Epithelial cell of esophagus (primary cell): ENCODE measurements around the gene EIF2AK2.
A peak's percentile ranks its signal among the peaks of the same experiment; 100 is the strongest.
"Not testable (repeated sequence)": the region's sequence is repeated elsewhere in the genome, so short reads cannot be mapped to it uniquely, and the experiment has no call there.

Experiments used
- DNase-seq: peaks from one replicate; pipeline ENCODE4 v3.0.0; 2010; ENCODE audit warnings: low read depth
- H3K4me3 ChIP-seq: 2 replicates; pipeline ENCODE4 v1.5.1; 2011; ENCODE audit warnings: mild to moderate bottlenecking, low read length, control low read depth
- CTCF ChIP-seq: IDR thresholded peaks from 2 replicates; pipeline ENCODE4 v1.5.1; 2011; ENCODE audit warnings: low read depth, mild to moderate bottlenecking, low read length, control low read depth, inconsistent platforms; ENCODE audit not compliant: insufficient read depth; ENCODE audit errors: missing control alignments

The EIF2AK2 gene

GRCh38 chr2:37196320-37197195 is 39.8 kb upstream of the EIF2AK2 start, which contains the start of gene CEBPZOS:
Gene CEBPZOS (plus strand): TSS chr2:37196496. CDS start chr2:37199705, 3,209 bp downstream.
- DNase-seq, result peak; percentile 85
- no peak for TF ChIP-seq CTCF
- H3K4me3 ChIP-seq, result peak within 1 kb of the TSS; percentile 82

DNA sequence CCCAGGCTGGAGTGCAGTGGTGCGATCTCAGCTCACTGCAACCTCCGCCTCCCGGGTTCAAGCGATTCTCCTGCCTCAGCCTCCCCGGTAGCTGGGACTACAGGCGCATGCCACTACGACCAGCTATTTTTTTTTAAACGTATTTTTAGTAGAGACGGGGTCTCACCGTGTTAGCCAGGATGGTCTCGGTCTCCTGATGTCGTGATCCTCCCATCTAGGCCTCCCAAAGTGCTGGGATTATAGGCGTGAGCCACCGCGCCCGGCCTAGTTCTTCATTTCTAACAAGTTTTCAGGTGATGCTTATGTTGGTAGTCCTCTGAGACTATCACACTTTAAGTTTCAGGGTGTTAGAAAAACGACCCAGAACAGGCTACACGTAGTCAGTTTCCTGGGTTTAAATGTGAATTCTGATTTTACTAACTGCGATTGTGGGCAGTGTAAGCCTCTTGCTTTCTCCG is 39.1 kb upstream of the EIF2AK2 start:
- H3K4me3 ChIP-seq, result peak overlapping the region; percentile 82
- DNase-seq, result not testable (repeated sequence)

- TF ChIP-seq CTCF, result no peak
- no peak for DNase-seq
- no peak overlapping the region for H3K4me3 ChIP-seq
Measured at GRCh38 chr2:37192551-37192950, 35.8 kb upstream of the EIF2AK2 start.

- no peak for TF ChIP-seq CTCF
- DNase-seq, result no peak
- no peak overlapping the region for H3K4me3 ChIP-seq
Measured at GRCh38 chr2:37191747-37192146, 35.0 kb upstream of the EIF2AK2 start.

DNA sequence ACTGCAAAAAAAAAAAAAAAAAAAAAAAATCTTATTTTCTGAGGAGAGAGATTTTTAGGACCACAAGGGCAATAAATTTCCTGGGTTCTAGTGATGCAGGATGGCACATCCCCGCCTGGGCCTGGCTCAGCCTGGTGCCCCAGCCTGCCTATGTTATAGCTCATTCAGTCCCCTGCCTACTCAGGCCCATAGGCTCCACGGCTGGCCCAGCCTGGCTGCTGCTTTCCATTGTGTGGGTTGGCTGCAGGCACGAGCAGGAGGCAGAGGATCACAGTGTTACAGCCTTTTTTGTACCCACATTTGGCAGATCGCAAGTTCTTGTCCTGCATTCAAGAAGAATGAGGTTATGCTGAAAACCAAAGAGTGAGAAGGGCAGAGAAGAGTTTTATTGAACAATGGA is 34.5 kb upstream of the EIF2AK2 start:
- DNase-seq, result no peak
- no peak for TF ChIP-seq CTCF
- no peak overlapping the region for H3K4me3 ChIP-seq

DNA sequence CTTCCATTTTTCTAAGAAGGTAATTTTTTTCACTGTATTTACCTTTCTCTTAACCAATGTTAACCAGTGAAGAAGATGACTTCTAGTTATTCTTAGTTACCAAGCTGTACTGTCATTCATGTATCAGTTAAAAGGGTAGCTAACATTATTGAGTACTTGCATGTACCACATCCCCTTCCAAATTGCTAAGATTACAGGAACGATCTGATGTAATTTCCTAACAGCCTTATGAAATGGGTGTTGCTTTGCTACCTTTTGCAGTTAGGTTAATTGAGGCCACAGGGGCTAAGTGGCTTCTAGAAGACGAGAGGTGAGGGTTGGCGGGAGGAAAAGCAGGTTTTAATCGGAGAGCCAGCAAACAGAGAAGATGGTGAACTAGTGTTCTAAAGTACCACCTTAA is 33.5 kb upstream of the EIF2AK2 start:
- H3K4me3 ChIP-seq, result no peak overlapping the region
- no peak for DNase-seq
- no peak for TF ChIP-seq CTCF

DNA sequence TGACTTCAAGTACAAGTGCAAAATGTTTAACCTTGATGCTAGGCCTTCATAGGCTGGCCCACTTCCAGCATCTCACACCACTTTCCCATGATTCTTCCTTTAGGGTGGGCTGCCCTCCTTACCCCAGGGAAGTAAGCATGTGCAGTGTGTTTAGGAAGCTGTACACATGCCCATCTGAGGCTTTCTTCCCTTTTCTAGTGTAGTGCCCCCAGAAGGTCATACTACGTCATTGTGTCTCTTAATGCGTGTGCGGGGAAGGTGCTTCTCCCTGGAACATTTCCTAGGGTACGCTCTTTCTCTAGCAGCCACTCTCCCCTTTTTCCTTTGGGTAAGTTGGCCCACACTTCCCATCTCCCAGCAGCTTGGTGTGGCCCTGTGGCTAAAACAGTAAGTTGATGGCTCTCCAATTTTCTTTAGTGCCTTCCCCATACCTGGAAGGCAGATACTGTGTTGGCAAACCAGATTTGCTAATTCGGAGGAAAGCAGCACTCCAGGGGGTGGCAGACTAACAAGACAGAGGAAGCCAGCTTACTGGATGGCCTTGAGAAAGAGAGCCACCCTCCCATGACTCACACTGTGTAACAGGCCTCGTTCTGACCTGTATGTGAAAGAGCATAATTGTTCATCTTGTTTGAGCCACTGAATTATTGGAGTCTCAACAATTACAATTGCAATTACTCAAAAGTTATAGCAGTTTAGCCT is 32.8 kb upstream of the EIF2AK2 start:
- no peak overlapping the region for H3K4me3 ChIP-seq
- peak; percentile 27 for TF ChIP-seq CTCF
- DNase-seq, result peak; percentile 93
